ENCODE measurements around the gene GDA.

DNA sequence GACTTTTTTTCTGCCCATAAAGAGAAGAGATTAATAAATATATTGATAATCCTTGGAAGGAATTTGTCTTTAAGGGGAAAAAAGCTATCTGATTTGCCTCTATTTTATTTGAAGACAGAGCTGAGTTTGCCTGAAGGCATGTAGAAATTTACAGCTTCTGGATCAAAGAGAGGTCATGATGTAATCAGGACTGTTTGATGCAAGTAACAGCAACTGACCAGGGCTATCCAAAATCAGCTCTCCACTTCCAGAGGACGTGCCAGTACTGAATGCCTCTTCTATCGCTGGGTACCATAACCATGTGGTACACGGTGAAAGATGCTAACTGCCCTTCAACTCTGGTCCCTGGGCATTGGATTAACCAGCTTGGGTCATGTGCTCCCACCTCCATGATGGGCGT is 125.2 kb downstream of the GDA start:
- TF ChIP-seq, protein P1, sequence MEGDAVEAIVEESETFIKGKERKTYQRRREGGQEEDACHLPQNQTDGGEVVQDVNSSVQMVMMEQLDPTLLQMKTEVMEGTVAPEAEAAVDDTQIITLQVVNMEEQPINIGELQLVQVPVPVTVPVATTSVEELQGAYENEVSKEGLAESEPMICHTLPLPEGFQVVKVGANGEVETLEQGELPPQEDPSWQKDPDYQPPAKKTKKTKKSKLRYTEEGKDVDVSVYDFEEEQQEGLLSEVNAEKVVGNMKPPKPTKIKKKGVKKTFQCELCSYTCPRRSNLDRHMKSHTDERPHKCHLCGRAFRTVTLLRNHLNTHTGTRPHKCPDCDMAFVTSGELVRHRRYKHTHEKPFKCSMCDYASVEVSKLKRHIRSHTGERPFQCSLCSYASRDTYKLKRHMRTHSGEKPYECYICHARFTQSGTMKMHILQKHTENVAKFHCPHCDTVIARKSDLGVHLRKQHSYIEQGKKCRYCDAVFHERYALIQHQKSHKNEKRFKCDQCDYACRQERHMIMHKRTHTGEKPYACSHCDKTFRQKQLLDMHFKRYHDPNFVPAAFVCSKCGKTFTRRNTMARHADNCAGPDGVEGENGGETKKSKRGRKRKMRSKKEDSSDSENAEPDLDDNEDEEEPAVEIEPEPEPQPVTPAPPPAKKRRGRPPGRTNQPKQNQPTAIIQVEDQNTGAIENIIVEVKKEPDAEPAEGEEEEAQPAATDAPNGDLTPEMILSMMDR (IDR thresholded peaks at IDR 0.05): no peak
- no peak for TF ChIP-seq POLR2A (IDR thresholded peaks at IDR 0.05)

Measured in body of pancreas (tissue), 4 donors.